HG02840 (cell line): ENCODE data around the gene YY1.
A peak's percentile ranks its signal among the peaks of the same experiment; 100 is the strongest.
"Not testable (repeated sequence)": the region's sequence is repeated elsewhere in the genome, so short reads cannot be mapped to it uniquely, and the experiment has no call there.

Source experiments
- ATAC-seq: cut with Tn5 transposase; IDR thresholded peaks from one replicate; pipeline ENCODE4 v1.9.1; 2021; ENCODE audit warnings: mild to moderate bottlenecking, moderate library complexity, moderate number of reproducible peaks; ENCODE audit not compliant: unreplicated experiment, low FRiP score

YY1 gene

GRCh38 chr14:100294213-100294962 is 55.4 kb downstream of the YY1 start:
- ATAC-seq: no peak

- ATAC-seq: no peak
These were observed 56.0 kb downstream of the YY1 start for GRCh38 chr14:100294963-100295330.

GRCh38 chr14:100295376-100296105 is 56.6 kb downstream of the YY1 start:
- no peak for ATAC-seq

- ATAC-seq: no peak
These were observed 57.2 kb downstream of the YY1 start for GRCh38 chr14:100296106-100296651.

- not testable (repeated sequence) for ATAC-seq
These were observed 57.8 kb downstream of the YY1 start for GRCh38 chr14:100296729-100297128.

- ATAC-seq: no peak
These were observed 58.7 kb downstream of the YY1 start for GRCh38 chr14:100297320-100298300.

GRCh38 chr14:100298551-100299237 is 59.8 kb downstream of the YY1 start:
- ATAC-seq: no peak

- ATAC-seq: no peak
These were observed 60.3 kb downstream of the YY1 start for GRCh38 chr14:100299238-100299560.

GRCh38 chr14:100302616-100303015 is 63.7 kb downstream of the YY1 start:
- ATAC-seq: no peak

GRCh38 chr14:100303179-100303578 is 64.2 kb downstream of the YY1 start:
- ATAC-seq: no peak

- ATAC-seq: no peak
These were observed 65.0 kb downstream of the YY1 start for GRCh38 chr14:100303925-100304324.

GRCh38 chr14:100304825-100305323 is 65.9 kb downstream of the YY1 start:
- no peak for ATAC-seq

GRCh38 chr14:100305324-100306100 is 66.6 kb downstream of the YY1 start:
- ATAC-seq: no peak

- peak; percentile 81 for ATAC-seq
These were observed 67.4 kb downstream of the YY1 start, which contains the start of gene SLC25A29 for GRCh38 chr14:100306101-100306997. Gene SLC25A29 (minus strand): TSS chr14:100306444. CDS start chr14:100306232, 212 bp downstream.

- ATAC-seq: peak; percentile 12
These were observed 68.2 kb downstream of the YY1 start for GRCh38 chr14:100306998-100307765.

- ATAC-seq: no peak
These were observed 69.0 kb downstream of the YY1 start for GRCh38 chr14:100307766-100308426.

GRCh38 chr14:100308427-100308792 is 69.5 kb downstream of the YY1 start:
- not testable (repeated sequence) for ATAC-seq
